Colonic mucosa (tissue), 4 donors: ENCODE results near the gene RAB14. TPM values are rescaled to one million over a fixed set of nuclear protein-coding genes. Genes with fewer than 3 reads are reported as not detected.

Experiments used
- DNase-seq: peaks from one replicate; pipeline ENCODE4 v3.0.0-alpha.2; 2020
- H3K27ac ChIP-seq: fragments of 200-600 bp; one replicate; pipeline ENCODE4 v1.8.0; 2021
- H3K27me3 ChIP-seq: fragments of 200-600 bp; one replicate; pipeline ENCODE4 v1.8.0; 2021
- H3K36me3 ChIP-seq: fragments of 200-600 bp; one replicate; pipeline ENCODE4 v1.8.0; 2021
- H3K4me1 ChIP-seq: fragments of 200-600 bp; one replicate; pipeline ENCODE4 v1.8.0; 2021; ENCODE audit warnings: mild to moderate bottlenecking
- H3K4me3 ChIP-seq: fragments of 200-600 bp; one replicate; pipeline ENCODE4 v1.8.0; 2021
- H3K9ac ChIP-seq, 2 donors: one replicate each; pipeline ENCODE4 v1.7.0; 2013; ENCODE audit warnings: control low read depth in 2 of 2, low read depth in 2 of 2, low read length in 2 of 2
- H3K9me3 ChIP-seq: fragments of 200-600 bp; one replicate; pipeline ENCODE4 v1.8.0; 2021
- intact Hi-C: fragments of 100-400 bp; cut with DNase I; formaldehyde crosslinking; loops from one replicate; pipeline ENCODE4 v1.14.1; 2022
- total RNA-seq, 2 donors: library from RNA; stranded (reverse); fragmentation: NEBNext Ultra II Directional in 1 of 2; extraction: Animal tissue kit (Norgen Biotek cat#: 25700) in 1 of 2; gene quantifications; one replicate each; pipeline ENCODE4 v1.2.1, GENCODE V29; 2021
- TF ChIP-seq, protein P1 (sequence below): fragments of 200-600 bp; IDR thresholded peaks from one replicate; pipeline ENCODE4 v1.8.0; 2022; ENCODE audit warnings: antibody characterized with exemption, mild to moderate bottlenecking
- donor health status: healthy.
- donor health status: DM: no; HTN: no; CAD: no.
- donor health status: DM: no; HTN: no; CAD: no.

RAB14 gene
- total RNA-seq, 2 donors from 2014 or later: 78.5 to 108 TPM

GRCh38 chr9:121213136-121213806 lies 11.6 kb upstream of the RAB14 start:
- Histone ChIP-seq H3K9ac (no peak overlapping the region), H3K27me3 (no peaks in the 10 kb centered on the region), H3K9me3 (no peaks in the 10 kb centered on the region), H3K36me3 (no peaks in the 10 kb centered on the region), H3K4me1 (no peaks in the 10 kb centered on the region), H3K27ac (no peak overlapping the region), H3K4me3 (no peak overlapping the region)
- peak; percentile 91 for DNase-seq
- TF ChIP-seq, protein P1, sequence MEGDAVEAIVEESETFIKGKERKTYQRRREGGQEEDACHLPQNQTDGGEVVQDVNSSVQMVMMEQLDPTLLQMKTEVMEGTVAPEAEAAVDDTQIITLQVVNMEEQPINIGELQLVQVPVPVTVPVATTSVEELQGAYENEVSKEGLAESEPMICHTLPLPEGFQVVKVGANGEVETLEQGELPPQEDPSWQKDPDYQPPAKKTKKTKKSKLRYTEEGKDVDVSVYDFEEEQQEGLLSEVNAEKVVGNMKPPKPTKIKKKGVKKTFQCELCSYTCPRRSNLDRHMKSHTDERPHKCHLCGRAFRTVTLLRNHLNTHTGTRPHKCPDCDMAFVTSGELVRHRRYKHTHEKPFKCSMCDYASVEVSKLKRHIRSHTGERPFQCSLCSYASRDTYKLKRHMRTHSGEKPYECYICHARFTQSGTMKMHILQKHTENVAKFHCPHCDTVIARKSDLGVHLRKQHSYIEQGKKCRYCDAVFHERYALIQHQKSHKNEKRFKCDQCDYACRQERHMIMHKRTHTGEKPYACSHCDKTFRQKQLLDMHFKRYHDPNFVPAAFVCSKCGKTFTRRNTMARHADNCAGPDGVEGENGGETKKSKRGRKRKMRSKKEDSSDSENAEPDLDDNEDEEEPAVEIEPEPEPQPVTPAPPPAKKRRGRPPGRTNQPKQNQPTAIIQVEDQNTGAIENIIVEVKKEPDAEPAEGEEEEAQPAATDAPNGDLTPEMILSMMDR: peak; percentile 87
- intact Hi-C loops: loop anchor here (5.0 kb wide), 2 partner anchors 104 to 189 kb away; no protein-coding TSS in a partner anchor

DNA sequence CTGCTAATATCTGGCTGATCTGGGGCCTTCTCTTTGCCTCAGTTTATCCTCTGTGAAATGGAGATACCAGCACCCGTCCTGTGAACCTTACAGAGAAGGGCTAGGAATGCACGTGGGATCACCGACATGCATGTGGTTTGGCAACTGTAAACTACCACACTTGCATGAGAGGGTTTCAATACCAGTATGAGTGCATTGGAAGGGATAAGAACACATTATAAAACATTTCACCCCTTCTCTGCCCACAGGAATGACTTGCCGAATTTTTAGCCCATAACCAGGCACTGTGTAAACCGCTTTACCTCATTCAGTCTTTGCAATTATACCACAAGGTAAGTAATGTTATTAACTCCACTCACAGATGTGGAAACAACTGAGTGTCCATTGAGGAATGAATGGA lies 8.9 kb upstream of the RAB14 start:
- Histone ChIP-seq H3K4me1 (no peaks in the 10 kb centered on the region), H3K4me3 (no peak overlapping the region), H3K9me3 (no peaks in the 10 kb centered on the region), H3K36me3 (no peaks in the 10 kb centered on the region), H3K27me3 (no peaks in the 10 kb centered on the region), H3K9ac (no peak overlapping the region), H3K27ac (no peak overlapping the region)
- TF ChIP-seq, protein P1: no peak
- intact Hi-C loops: loop anchor here (5.0 kb wide), 2 partner anchors 107 to 192 kb away; no protein-coding TSS in a partner anchor
- DNase-seq: no peak

DNA sequence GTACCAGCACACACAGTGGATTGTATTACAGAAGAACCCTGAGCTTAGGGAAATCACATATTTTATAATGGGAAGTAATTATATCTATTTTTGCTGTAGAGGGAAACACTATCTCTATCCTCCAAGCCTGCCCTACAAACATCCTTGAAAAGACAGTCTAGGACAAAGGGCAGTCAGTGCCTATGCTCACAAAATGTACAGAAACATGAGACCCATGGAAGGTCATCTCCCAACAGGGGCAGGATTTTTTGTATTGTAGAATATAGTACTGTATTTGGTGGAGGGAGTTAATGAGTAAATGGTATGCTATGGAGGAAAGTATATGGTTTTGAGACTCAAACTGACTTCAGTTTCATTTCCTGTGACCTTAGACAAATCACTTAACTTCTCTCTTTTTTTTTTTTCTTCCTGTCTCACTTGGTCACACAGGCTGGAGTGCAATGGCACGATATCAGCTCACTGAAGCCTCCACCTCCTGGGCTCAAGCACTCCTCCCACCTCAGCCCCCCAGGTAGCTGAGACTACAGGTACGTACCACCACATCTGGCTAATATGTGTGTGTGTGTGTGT lies 5.8 kb upstream of the RAB14 start:
- intact Hi-C loops: no loop called here
- H3K27ac ChIP-seq: no peak overlapping the region
- no peak for DNase-seq

DNA sequence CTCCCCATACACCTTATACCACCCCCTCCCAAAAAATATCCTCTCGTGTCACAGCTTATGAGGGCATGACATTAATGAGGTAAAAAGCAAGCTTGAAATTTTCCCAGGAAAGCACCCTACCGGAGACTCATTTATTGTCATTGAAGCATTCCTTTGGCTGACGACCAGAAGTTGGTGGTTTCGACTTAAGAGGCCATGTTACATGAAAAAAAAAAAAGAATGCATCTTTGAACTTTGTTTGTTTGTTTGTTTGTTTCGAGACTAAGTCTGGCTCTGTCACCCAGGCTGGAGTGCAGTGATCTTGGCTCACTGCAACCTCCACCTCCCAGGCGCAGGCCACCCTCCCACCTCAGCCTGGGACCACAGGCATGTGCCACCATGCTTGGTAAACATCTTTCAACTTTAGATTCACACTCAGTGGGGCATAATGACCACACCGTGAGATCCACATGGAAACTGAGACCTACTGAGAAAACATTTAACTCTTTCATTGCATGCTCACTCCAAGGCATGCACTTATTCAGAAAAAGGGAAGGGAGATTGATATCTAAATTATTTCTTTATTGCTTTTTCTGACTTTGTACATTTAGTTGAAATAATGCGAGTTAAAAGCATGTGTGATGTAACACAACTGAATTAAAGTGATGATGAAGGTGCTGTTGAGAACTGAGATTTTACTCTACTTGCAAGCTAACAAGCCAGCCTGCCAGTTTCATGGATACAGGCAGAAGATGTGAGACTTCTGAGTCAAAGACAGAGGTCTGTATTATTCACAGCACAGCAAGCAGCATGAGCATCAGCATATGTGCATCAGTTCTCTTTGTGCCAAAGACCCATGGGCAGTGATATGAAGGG lies 5.1 kb upstream of the RAB14 start:
- Histone ChIP-seq H3K4me3 (no peak overlapping the region), H3K27ac (no peak overlapping the region), H3K36me3 (no peaks in the 10 kb centered on the region), H3K9ac (no peak overlapping the region), H3K4me1 (peaks cover 5% of the 10 kb centered on the region), H3K27me3 (no peaks in the 10 kb centered on the region), H3K9me3 (no peaks in the 10 kb centered on the region)
- intact Hi-C loops: no loop called here
- no peak for DNase-seq
- TF ChIP-seq, protein P1: no peak

More for the DNA sequence above, 5.8 kb upstream of the RAB14 start:
- Histone ChIP-seq H3K4me1 (peaks cover 2% of the 10 kb centered on the region), H3K36me3 (no peaks in the 10 kb centered on the region), H3K9ac (no peak overlapping the region), H3K4me3 (no peak overlapping the region), H3K9me3 (no peaks in the 10 kb centered on the region), H3K27me3 (no peaks in the 10 kb centered on the region)
- TF ChIP-seq, protein P1: no peak

GRCh38 chr9:121204611-121205010 lies 2.9 kb upstream of the RAB14 start:
- Histone ChIP-seq H3K36me3 (no peaks in the 10 kb centered on the region), H3K9ac (no peak overlapping the region), H3K4me1 (peaks cover 10% of the 10 kb centered on the region), H3K4me3 (no peak overlapping the region), H3K27ac (no peak overlapping the region), H3K27me3 (no peaks in the 10 kb centered on the region), H3K9me3 (no peaks in the 10 kb centered on the region)
- no peak for DNase-seq
- TF ChIP-seq, protein P1: no peak
- intact Hi-C loops: no loop called here
